Central memory CD4-positive, alpha-beta T cell (primary cell): ENCODE data around the gene DNAJC3.
"Not testable (repeated sequence)": the region's sequence is repeated elsewhere in the genome, so short reads cannot be mapped to it uniquely, and the experiment has no call there.

ENCODE experiments used
- DNase-seq: peaks from one replicate; pipeline ENCODE4 v3.0.0; 2022

DNAJC3 gene

GRCh38 chr13:95716231-95716630 is 39.3 kb downstream of the DNAJC3 start:
- no peak for DNase-seq

DNA sequence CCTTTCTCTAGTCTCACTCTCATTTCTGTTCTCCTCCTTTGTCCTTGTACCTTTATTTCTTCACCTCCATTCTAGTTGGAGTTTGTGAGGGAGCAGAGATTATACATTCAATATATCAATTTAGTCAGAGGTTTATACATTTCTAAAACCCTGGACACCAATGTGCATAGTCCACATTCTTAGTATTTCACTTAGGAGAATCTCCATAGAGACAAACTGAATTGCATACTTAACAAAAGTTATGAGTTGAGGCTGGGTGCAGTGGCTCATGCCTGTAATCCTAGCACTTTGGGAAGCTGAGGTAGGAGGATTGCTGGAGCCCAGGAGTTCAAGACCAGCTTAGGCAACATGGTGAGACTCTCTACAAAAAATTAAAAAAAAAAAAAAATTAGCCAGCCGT is 45.3 kb downstream of the DNAJC3 start:
- DNase-seq, result no peak

DNA sequence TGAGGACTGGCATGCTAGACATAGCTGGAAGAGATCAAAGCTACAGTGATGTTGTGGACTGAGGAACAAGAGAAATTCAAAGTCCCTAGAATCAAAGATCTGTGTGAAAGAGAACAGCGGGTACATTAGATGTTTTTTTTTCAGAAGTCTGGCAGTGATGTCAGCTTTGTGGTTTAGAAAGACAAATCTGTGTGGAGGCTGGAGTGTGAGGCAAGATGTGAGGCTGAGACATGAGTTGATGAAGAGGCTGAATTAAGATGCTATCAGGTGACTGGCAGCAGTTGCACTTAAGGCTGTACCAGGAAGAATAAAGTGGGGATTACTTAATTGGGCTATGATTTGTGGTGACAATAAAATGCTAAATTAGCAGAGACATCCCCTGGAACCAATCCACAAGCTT is 46.5 kb downstream of the DNAJC3 start:
- DNase-seq, result no peak

DNA sequence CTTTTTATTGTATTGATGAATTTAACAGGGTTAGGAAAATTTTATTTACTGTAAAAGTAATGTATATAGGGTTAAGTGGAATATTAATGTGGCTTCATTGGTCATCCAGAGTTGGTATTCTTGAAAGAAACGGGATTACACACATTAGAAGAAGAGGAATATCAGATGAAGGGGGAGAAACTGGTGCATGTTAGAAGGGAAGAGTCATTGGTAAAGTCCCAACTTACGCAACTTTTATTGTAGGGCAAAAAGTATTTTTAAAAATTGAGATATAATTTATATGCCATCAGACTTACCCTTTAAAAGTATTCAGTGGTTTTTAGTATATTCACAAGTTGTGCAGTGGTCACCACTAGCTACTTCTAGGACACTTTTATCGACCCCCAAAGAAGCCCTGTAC is 47.3 kb downstream of the DNAJC3 start:
- no peak for DNase-seq

- no peak for DNase-seq
Measured at GRCh38 chr13:95726876-95727275, 49.9 kb downstream of the DNAJC3 start.

DNA sequence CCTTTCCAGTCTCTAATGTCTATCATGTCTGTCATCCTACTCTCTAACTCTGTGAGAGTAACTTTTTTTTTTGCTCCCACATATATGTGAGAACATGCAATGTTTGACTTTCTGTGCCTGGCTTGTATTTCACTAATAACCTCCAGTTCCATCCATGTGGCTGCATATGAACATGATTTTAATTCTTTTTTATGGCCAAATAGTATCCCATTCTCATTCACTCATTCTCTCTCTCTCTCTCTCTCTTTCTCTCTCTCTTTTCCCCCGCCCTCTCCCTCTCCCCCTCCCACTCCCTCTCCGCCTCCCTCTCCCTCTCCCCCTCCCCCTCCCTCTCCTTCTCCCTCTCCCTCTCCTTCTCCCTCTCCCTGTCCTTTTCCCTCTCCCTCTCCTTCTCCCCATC is 52.0 kb downstream of the DNAJC3 start:
- no peak for DNase-seq

- no peak for DNase-seq
Measured at GRCh38 chr13:95734124-95734523, 57.2 kb downstream of the DNAJC3 start.

DNA sequence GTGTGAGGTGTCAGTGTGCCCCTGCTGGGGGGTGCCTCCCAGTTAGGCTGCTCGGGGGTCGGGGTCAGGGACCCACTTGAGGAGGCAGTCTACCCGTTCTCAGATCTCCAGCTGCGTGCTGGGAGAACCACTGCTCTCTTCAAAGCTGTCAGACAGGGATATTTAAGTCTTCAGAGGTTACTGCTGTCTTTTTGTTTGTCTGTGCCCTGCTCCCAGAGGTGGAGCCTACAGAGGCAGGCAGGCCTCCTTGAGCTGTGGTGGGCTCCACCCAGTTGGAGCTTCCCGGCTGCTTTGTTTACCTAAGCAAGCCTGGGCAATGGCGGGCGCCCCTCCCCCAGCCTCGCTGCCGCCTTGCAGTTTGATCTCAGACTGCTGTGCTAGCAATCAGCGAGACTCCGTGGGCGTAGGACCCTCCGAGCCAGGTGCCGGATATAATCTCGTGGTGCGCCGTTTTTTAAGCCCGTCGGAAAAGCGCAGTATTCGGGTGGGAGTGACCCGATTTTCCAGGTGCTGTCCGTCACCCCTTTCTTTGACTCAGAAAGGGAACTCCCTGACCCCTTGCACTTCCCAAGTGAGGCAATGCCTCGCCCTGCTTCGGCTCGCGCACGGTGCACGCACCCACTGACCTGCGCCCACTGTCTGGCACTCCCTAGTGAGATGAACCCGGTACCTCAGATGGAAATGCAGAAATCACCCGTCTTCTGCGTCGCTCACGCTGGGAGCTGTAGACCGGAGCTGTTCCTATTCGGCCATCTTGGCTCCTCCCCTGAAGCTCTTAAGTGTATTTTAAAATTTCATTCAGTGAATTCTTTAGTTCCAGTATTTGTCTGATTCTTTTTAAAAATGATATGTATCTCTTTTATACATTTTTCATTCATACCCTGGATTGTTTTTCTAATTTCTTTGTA is 63.4 kb downstream of the DNAJC3 start:
- DNase-seq, result not testable (repeated sequence)

GRCh38 chr13:95740979-95741320 is 64.0 kb downstream of the DNAJC3 start:
- no peak for DNase-seq

- no peak for DNase-seq
Measured at GRCh38 chr13:95741584-95742563, 64.9 kb downstream of the DNAJC3 start.

GRCh38 chr13:95743192-95743591 is 66.3 kb downstream of the DNAJC3 start:
- no peak for DNase-seq

- no peak for DNase-seq
Measured at GRCh38 chr13:95745289-95745688, 68.3 kb downstream of the DNAJC3 start.

DNA sequence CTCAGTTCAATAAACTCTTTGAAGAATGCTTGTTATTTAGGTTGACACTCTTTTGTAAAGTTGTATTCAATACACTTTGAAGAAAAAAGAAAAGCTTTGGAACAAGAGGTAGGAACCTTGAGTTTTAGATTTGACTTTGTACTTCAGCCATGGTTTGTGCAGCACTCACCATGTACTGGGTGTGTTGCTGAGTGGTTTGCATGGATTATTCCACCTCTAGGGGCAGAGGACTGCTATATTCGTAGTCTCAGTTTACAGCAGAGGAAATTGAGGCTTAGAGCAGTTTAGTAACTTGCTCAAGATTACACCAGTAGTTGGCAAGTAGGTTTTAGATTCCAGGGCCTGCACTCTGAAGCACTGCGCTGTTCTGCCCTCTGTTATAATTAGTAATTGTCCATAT is 68.8 kb downstream of the DNAJC3 start:
- no peak for DNase-seq

DNA sequence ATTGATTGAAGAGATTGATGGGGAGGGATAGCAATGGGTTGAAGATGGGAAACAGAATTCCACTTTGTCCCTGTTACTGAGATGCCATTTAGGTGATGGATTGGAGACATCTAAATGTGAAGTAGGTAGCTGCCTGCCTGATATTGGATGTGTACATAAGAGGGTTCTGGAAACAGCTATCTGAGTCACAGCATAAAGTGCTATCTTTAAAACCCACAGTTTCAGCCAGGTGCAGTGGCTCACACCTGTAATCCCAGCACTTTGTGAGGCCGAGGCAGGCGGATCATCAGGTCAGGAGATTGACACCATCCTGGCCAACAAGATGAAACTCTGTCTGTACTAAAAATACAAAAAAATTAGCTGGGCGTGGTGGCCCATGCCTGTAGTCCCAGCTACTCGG is 72.6 kb downstream of the DNAJC3 start:
- no peak for DNase-seq

DNA sequence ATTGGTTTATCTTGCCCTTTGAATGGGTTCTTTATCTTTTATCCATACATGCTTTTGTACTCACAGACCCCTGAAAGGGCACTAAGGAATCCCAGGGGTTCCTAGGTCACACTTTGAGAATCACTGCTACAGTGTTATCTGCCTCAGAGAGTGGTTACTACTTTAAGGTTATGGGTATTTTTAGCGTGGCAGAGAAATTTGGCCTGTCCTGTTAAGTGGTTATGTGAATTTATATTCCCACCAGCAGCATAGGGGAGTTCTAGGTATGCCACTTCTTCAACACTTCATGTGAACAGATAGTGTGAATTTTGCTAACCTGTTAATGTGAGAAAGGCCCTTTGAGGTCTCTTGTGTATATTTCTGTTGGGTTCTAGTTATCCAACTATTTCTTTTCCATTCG is 75.7 kb downstream of the DNAJC3 start:
- DNase-seq, result no peak

- no peak for DNase-seq
Measured at GRCh38 chr13:95754069-95754468, 77.1 kb downstream of the DNAJC3 start.

GRCh38 chr13:95756072-95756471 is 79.1 kb downstream of the DNAJC3 start:
- no peak for DNase-seq

- DNase-seq, result not testable (repeated sequence)
Measured at GRCh38 chr13:95762626-95763025, 85.7 kb downstream of the DNAJC3 start.

- no peak for DNase-seq
Measured at GRCh38 chr13:95763601-95764000, 86.7 kb downstream of the DNAJC3 start.

DNA sequence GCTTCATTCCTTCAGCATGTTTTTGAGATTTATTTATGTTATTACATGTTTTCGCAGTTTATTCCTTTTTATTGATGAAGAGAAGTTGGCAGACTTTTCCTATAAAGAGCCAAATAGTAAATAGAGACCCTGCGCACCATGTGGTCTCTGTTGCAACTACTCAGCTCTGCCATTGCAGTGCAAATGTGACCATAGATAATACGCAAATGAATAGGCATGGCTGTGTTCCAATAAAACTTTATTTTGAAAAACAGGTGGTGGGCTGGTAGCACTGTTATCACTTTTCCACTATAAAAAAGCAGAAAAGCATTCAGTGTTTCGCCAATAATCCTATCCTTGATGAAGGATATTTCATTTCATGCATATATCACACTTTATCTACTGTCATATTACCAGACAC is 95.0 kb downstream of the DNAJC3 start:
- no peak for DNase-seq

GRCh38 chr13:95779522-95779921 is 102.6 kb downstream of the DNAJC3 start:
- no peak for DNase-seq

DNA sequence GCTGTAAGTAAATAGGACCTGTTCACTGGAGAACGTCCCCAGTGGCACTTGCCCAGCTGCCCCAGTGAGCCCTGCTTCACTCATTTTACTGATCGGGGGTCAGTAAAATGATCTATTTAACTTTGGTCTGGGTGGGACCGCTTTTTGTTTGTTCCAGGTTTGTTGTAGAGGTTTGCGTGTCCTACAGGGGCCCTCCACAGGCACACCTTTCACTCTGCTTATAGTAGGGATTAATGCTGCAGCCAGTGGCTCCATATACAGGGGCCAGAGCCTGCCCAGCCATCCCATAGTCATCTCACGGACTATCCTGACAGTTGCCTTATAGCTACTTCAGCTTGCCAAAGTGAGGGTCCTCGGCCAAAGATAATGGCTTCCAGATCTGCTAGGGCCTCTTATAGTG is 104.1 kb downstream of the DNAJC3 start:
- no peak for DNase-seq

- not testable (repeated sequence) for DNase-seq
Measured at GRCh38 chr13:95781940-95782339, 105.0 kb downstream of the DNAJC3 start.

DNA sequence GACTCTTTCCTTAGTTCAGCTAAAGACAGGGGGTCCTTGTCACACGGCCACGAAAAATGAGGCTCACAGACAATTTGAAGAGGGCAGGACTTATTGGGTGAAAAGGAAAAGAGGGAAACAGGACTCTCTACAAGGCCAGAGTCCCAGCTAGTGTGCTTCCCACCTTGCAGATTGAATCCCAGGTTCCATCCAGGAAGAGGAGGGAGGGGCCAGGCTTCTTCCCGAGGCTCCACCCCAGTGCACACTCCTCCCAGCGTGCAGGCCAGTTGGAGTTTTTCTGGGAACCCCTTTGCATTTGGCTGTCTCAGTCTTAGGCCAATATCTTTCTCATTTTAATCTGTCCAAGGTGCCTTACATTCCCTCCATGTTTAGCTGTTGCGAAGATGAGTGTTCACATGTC is 106.8 kb downstream of the DNAJC3 start:
- no peak for DNase-seq
